Measurements from ENCODE around the gene SART3.

GRCh38 chr12:108502922-108503321 lies 58.1 kb downstream of the SART3 start:
- TF ChIP-seq, protein P1, sequence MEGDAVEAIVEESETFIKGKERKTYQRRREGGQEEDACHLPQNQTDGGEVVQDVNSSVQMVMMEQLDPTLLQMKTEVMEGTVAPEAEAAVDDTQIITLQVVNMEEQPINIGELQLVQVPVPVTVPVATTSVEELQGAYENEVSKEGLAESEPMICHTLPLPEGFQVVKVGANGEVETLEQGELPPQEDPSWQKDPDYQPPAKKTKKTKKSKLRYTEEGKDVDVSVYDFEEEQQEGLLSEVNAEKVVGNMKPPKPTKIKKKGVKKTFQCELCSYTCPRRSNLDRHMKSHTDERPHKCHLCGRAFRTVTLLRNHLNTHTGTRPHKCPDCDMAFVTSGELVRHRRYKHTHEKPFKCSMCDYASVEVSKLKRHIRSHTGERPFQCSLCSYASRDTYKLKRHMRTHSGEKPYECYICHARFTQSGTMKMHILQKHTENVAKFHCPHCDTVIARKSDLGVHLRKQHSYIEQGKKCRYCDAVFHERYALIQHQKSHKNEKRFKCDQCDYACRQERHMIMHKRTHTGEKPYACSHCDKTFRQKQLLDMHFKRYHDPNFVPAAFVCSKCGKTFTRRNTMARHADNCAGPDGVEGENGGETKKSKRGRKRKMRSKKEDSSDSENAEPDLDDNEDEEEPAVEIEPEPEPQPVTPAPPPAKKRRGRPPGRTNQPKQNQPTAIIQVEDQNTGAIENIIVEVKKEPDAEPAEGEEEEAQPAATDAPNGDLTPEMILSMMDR (IDR thresholded peaks at IDR 0.05) = no peak
- TF ChIP-seq POLR2A (IDR thresholded peaks at IDR 0.05) = no peak

Data from heart left ventricle (tissue), 13 donors.